Vagina (tissue), 2 donors: ENCODE measurements around the gene ACVR1. TPM values are rescaled to one million over a fixed set of nuclear protein-coding genes. Genes with fewer than 3 reads are reported as not detected.

ENCODE experiments used
- DNase-seq, 2 donors: peaks; one replicate each; pipeline ENCODE4 v3.0.0-alpha.2; 2017; ENCODE audit errors: extremely low spot score in 2 of 2
- H3K27ac ChIP-seq: fragments of 200-600 bp; sonication (generic); one replicate; pipeline ENCODE4 v1.5.1; 2019
- H3K27me3 ChIP-seq: fragments of 200-600 bp; sonication (generic); one replicate; pipeline ENCODE4 v1.5.1; 2019
- H3K36me3 ChIP-seq, 2 donors: fragments of 200-600 bp; sonication (generic); one replicate each; pipeline ENCODE4 v1.5.1; 2017 to 2019
- H3K4me1 ChIP-seq: fragments of 200-600 bp; sonication (generic); one replicate; pipeline ENCODE4 v1.5.1; 2019
- H3K4me3 ChIP-seq, 2 donors: fragments of 200-600 bp; sonication (generic); 1 replicate in 1 of 2; 2 replicates in 1 of 2; pipeline ENCODE4 v1.5.1; 2016 to 2019
- H3K9me3 ChIP-seq: fragments of 200-600 bp; sonication (generic); one replicate; pipeline ENCODE4 v1.5.1; 2019
- POLR2A ChIP-seq, 2 donors: fragments of 450-650 bp; IDR thresholded peaks; one replicate each; pipeline ENCODE4 v1.6.1; 2017; ENCODE audit warnings: antibody characterized with exemption in 2 of 2, mild to moderate bottlenecking in 2 of 2, moderate library complexity in 2 of 2
- POLR2AphosphoS5 ChIP-seq, 2 donors: sonication (generic); formaldehyde crosslinking; IDR thresholded peaks; one replicate each; pipeline ENCODE4 v1.9.0; 2017; ENCODE audit warnings: antibody characterized with exemption in 2 of 2, mild to moderate bottlenecking in 2 of 2, low read depth in 1 of 2; ENCODE audit not compliant: insufficient read depth in 1 of 2
- intact Hi-C: fragments of 100-400 bp; cut with DNase I; formaldehyde crosslinking; loops from one replicate; pipeline ENCODE4 v1.15.1; 2023
- total RNA-seq: library from RNA; depleted of rRNA; stranded (reverse); fragments of >200 nt; gene quantifications from one replicate; pipeline ENCODE4 v1.2.3, GENCODE V29; 2016
- TF ChIP-seq, protein P1 (sequence below), 3 experiments: fragments of 450-650 bp in 2 of 3; fragments of 200-600 bp in 1 of 3; sonication (generic) in 1 of 3; IDR thresholded peaks; one replicate each; pipeline ENCODE4 v1.5.1; 2017 to 2019; ENCODE audit warnings: antibody characterized with exemption in 3 of 3, mild to moderate bottlenecking in 2 of 3, moderate library complexity in 2 of 3

ACVR1 gene
- total RNA-seq, 1 donor from 2014 or later: 25.8 TPM

- no peak overlapping the region for H3K27ac ChIP-seq
- TF ChIP-seq POLR2A (IDR thresholded peaks at IDR 0.05): no peak
- TF ChIP-seq, protein P1, sequence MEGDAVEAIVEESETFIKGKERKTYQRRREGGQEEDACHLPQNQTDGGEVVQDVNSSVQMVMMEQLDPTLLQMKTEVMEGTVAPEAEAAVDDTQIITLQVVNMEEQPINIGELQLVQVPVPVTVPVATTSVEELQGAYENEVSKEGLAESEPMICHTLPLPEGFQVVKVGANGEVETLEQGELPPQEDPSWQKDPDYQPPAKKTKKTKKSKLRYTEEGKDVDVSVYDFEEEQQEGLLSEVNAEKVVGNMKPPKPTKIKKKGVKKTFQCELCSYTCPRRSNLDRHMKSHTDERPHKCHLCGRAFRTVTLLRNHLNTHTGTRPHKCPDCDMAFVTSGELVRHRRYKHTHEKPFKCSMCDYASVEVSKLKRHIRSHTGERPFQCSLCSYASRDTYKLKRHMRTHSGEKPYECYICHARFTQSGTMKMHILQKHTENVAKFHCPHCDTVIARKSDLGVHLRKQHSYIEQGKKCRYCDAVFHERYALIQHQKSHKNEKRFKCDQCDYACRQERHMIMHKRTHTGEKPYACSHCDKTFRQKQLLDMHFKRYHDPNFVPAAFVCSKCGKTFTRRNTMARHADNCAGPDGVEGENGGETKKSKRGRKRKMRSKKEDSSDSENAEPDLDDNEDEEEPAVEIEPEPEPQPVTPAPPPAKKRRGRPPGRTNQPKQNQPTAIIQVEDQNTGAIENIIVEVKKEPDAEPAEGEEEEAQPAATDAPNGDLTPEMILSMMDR (IDR thresholded peaks at IDR 0.05): no peak
- TF ChIP-seq POLR2AphosphoS5 (IDR thresholded peaks at IDR 0.05; ENCODE audit: insufficient read depth in 1 of 2, low read depth in 1 of 2): no peak
- no peaks in the 10 kb centered on the region for H3K27me3 ChIP-seq
- no peaks in the 10 kb centered on the region for H3K36me3 ChIP-seq
- no peak for DNase-seq
- intact Hi-C loops: no loop called here
- H3K4me1 ChIP-seq: peaks cover 57% of the 10 kb centered on the region
- H3K9me3 ChIP-seq: no peaks in the 10 kb centered on the region
- H3K4me3 ChIP-seq: no peak overlapping the region
Observed at GRCh38 chr2:157843935-157844334, 32.2 kb downstream of the ACVR1 start.

GRCh38 chr2:157843081-157843480 lies 33.0 kb downstream of the ACVR1 start:
- Histone ChIP-seq H3K4me3 (no peak overlapping the region), H3K4me1 (peaks cover 66% of the 10 kb centered on the region), H3K27ac (no peak overlapping the region), H3K27me3 (no peaks in the 10 kb centered on the region), H3K9me3 (no peaks in the 10 kb centered on the region), H3K36me3 (no peaks in the 10 kb centered on the region)
- TF ChIP-seq POLR2AphosphoS5 (IDR thresholded peaks at IDR 0.05; ENCODE audit: insufficient read depth in 1 of 2, low read depth in 1 of 2) (no peak), POLR2A (IDR thresholded peaks at IDR 0.05) (no peak)
- TF ChIP-seq, protein P1 (IDR thresholded peaks at IDR 0.05): no peak
- DNase-seq: no peak
- intact Hi-C loops: no loop called here

- no peaks in the 10 kb centered on the region for H3K27me3 ChIP-seq
- no peak overlapping the region for H3K27ac ChIP-seq
- no peaks in the 10 kb centered on the region for H3K36me3 ChIP-seq
- no peaks in the 10 kb centered on the region for H3K9me3 ChIP-seq
- H3K4me3 ChIP-seq: no peak overlapping the region
- no peak for TF ChIP-seq POLR2AphosphoS5 (IDR thresholded peaks at IDR 0.05; ENCODE audit: insufficient read depth in 1 of 2, low read depth in 1 of 2)
- no peak for TF ChIP-seq POLR2A (IDR thresholded peaks at IDR 0.05)
- TF ChIP-seq, protein P1 (IDR thresholded peaks at IDR 0.05): no peak
- intact Hi-C loops: no loop called here
- peaks cover 74% of the 10 kb centered on the region for H3K4me1 ChIP-seq
- DNase-seq: no peak
Observed at GRCh38 chr2:157842106-157842879, 33.8 kb downstream of the ACVR1 start.

DNA sequence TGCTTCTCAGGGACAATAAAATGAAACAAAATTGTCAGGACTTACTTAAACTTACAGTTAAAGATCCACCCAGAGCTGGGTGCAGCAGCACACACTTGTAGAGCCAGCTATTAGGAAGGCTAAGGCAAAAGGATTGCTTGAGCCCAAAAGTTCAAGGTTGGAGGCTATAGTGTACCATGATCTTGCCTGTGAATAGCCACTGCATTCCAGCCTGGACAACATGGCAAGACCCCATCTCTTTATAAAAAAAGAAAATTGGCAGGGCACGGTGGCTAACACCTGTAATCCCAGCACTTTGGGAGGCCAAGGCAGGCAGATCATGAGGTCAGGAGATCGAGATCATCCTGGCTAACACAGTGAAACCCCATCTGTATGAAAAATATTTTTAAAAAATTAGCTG lies 34.6 kb downstream of the ACVR1 start:
- H3K36me3 ChIP-seq: no peaks in the 10 kb centered on the region
- no peak overlapping the region for H3K4me3 ChIP-seq
- DNase-seq: no peak
- peaks cover 82% of the 10 kb centered on the region for H3K4me1 ChIP-seq
- no peaks in the 10 kb centered on the region for H3K27me3 ChIP-seq
- no peaks in the 10 kb centered on the region for H3K9me3 ChIP-seq
- TF ChIP-seq POLR2A (IDR thresholded peaks at IDR 0.05): no peak
- TF ChIP-seq, protein P1 (IDR thresholded peaks at IDR 0.05): no peak
- TF ChIP-seq POLR2AphosphoS5 (IDR thresholded peaks at IDR 0.05; ENCODE audit: insufficient read depth in 1 of 2, low read depth in 1 of 2): no peak
- intact Hi-C loops: no loop called here
- no peak overlapping the region for H3K27ac ChIP-seq

GRCh38 chr2:157840568-157841156 lies 35.5 kb downstream of the ACVR1 start:
- H3K4me3 ChIP-seq: no peak overlapping the region
- intact Hi-C loops: no loop called here
- no peak overlapping the region for H3K27ac ChIP-seq
- TF ChIP-seq POLR2A (IDR thresholded peaks at IDR 0.05): no peak
- TF ChIP-seq, protein P1 (IDR thresholded peaks at IDR 0.05): no peak
- no peak for TF ChIP-seq POLR2AphosphoS5 (IDR thresholded peaks at IDR 0.05; ENCODE audit: insufficient read depth in 1 of 2, low read depth in 1 of 2)
- DNase-seq: no peak
- no peaks in the 10 kb centered on the region for H3K36me3 ChIP-seq
- no peaks in the 10 kb centered on the region for H3K9me3 ChIP-seq
- no peaks in the 10 kb centered on the region for H3K27me3 ChIP-seq
- peaks cover 83% of the 10 kb centered on the region for H3K4me1 ChIP-seq
